Ammon's horn (tissue), 1 donor: Measurements from ENCODE around the gene SUB1.
"Not testable (repeated sequence)": the region's sequence is repeated elsewhere in the genome, so short reads cannot be mapped to it uniquely, and the experiment has no call there.

Experiments used
- DNase-seq: peaks from one replicate; pipeline ENCODE4 v3.0.0-alpha.2; 2016; ENCODE audit warnings: low spot score

The SUB1 gene

GRCh38 chr5:32566319-32567111 lies 18.8 kb upstream of the SUB1 start:
- no peak for DNase-seq

GRCh38 chr5:32571128-32571527 lies 14.2 kb upstream of the SUB1 start:
- DNase-seq, result no peak

GRCh38 chr5:32572778-32573480 lies 12.4 kb upstream of the SUB1 start:
- no peak for DNase-seq

- not testable (repeated sequence) for DNase-seq
Observed at GRCh38 chr5:32573481-32573854, 11.9 kb upstream of the SUB1 start.

GRCh38 chr5:32574540-32575175 lies 10.7 kb upstream of the SUB1 start:
- no peak for DNase-seq

GRCh38 chr5:32578363-32578762 lies 7.0 kb upstream of the SUB1 start:
- no peak for DNase-seq

- no peak for DNase-seq
Observed at GRCh38 chr5:32578764-32579163, 6.6 kb upstream of the SUB1 start.

GRCh38 chr5:32581010-32581785 lies 4.2 kb upstream of the SUB1 start:
- no peak for DNase-seq

- DNase-seq, result no peak
Observed at GRCh38 chr5:32583582-32584232, 1.6 kb upstream of the SUB1 start.

GRCh38 chr5:32584646-32585045 lies 711 bp upstream of the SUB1 start:
- DNase-seq, result no peak

GRCh38 chr5:32585122-32585445 lies 273 bp upstream of the SUB1 start:
- no peak for DNase-seq

- DNase-seq, result no peak
Observed at GRCh38 chr5:32586276-32586599, 881 bp downstream of the SUB1 start.

GRCh38 chr5:32587067-32587551 lies 1.8 kb downstream of the SUB1 start:
- no peak for DNase-seq

- no peak for DNase-seq
Observed at GRCh38 chr5:32589416-32589815, 4.1 kb downstream of the SUB1 start.

GRCh38 chr5:32589942-32590869 lies 4.8 kb downstream of the SUB1 start:
- DNase-seq, result peak; percentile 53

GRCh38 chr5:32595118-32595517 lies 9.8 kb downstream of the SUB1 start:
- DNase-seq, result no peak

- no peak for DNase-seq
Observed at GRCh38 chr5:32597041-32597629, 11.8 kb downstream of the SUB1 start.

GRCh38 chr5:32598260-32598937 lies 13.0 kb downstream of the SUB1 start:
- no peak for DNase-seq

GRCh38 chr5:32598997-32599549 lies 13.7 kb downstream of the SUB1 start:
- no peak for DNase-seq
